Astrocyte of the spinal cord (primary cell): ENCODE data around the gene PCBP2.

Experiments
- DNase-seq: peaks from one replicate; pipeline ENCODE4 v3.0.0; 2011; ENCODE audit warnings: low read depth, low spot score
- H3K4me3 ChIP-seq: 2 replicates; pipeline ENCODE4 v1.5.1; 2011; ENCODE audit warnings: low read depth, mild to moderate bottlenecking, low read length, moderate library complexity
- in situ Hi-C: cut with HindIII; loops from 2 replicates; pipeline ENCODE4 v1.10.0; 2017; ENCODE audit warnings: low sequenced_read_pairs
- TF ChIP-seq, protein P1 (sequence below): IDR thresholded peaks from 2 replicates; pipeline ENCODE4 v1.5.1; 2012; ENCODE audit warnings: low read depth, mild to moderate bottlenecking, low read length, inconsistent platforms

The PCBP2 gene

DNA sequence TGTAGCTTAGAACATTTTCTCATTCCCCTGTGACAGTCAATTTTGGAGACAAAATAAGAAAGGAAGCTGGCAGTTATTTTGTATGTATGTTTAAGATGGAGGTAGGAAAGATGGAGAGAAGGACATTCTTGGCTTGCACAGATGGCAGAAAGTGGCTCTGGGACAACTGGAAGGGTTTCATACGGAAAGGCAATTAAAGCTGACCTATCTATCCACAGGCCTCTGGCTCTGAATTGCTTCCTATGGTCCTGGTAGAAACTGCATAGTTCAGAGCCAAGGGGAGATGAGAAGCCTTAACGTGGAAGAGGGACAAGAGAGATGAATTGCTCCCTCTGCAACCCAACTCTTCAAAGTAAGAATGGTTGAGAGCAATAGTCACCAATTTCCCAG, 63.4 kb downstream of the PCBP2 start:
- no peak for DNase-seq

DNA sequence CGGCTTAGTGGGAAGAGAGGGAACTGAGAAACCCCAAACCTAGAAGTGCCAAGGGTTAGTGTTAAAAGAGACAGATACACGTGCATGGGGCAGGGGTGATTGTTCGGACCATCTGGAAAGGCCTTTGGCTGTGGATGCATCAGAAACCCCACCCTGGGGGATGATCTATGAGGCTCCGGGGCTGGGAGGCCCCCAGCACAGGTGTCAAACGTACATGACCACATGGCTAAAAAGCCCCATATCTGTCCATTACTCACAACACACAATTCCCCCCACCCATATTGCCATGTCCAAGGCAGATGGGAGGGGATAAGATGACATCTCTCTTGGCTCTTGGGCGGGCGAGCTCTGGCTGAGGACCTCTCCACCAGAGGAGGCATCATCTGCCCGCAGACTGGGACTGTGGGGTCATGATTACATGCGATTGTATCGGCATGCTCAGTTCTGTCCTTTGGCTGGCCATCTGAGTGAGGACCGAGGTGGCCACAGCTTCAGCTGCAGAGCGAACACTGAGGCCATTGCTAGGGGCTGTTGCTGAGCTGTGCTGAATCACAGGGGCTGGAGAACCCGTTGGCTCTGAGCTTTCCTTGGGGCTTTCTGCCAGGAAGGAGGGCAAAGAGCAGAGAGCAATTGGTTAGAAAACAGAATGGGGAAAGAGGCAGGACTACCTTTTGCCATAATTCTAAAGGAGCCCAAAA, 65.0 kb downstream of the PCBP2 start:
- TF ChIP-seq, protein P1, sequence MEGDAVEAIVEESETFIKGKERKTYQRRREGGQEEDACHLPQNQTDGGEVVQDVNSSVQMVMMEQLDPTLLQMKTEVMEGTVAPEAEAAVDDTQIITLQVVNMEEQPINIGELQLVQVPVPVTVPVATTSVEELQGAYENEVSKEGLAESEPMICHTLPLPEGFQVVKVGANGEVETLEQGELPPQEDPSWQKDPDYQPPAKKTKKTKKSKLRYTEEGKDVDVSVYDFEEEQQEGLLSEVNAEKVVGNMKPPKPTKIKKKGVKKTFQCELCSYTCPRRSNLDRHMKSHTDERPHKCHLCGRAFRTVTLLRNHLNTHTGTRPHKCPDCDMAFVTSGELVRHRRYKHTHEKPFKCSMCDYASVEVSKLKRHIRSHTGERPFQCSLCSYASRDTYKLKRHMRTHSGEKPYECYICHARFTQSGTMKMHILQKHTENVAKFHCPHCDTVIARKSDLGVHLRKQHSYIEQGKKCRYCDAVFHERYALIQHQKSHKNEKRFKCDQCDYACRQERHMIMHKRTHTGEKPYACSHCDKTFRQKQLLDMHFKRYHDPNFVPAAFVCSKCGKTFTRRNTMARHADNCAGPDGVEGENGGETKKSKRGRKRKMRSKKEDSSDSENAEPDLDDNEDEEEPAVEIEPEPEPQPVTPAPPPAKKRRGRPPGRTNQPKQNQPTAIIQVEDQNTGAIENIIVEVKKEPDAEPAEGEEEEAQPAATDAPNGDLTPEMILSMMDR, result no peak
- DNase-seq, result no peak
- in situ Hi-C loops, result no loop called here
- no peak overlapping the region for H3K4me3 ChIP-seq

More for the DNA sequence above, 63.4 kb downstream of the PCBP2 start:
- in situ Hi-C loops, result no loop called here
- no peak overlapping the region for H3K4me3 ChIP-seq
- TF ChIP-seq, protein P1, result no peak

DNA sequence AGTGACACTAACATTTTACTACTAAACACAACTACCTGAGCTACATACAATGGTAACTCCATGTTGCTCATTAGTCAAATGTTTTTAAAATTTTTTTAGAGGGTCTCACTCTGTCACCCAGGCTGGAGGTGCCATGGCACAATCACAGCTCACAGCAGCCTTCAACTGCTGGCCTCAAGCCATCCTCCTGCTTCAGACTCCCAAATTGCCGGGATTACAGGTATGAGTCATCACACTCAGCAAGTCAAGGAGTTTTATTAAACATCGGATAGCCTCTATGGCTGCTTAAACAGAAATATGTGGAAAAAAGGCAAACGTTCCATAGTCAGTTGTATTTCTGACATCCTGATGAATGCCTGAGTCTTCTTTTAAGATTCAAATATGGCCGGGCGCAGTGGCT, 66.5 kb downstream of the PCBP2 start:
- TF ChIP-seq, protein P1, result no peak
- H3K4me3 ChIP-seq, result no peak overlapping the region
- DNase-seq, result peak; percentile 25
- in situ Hi-C loops, result no loop called here

DNA sequence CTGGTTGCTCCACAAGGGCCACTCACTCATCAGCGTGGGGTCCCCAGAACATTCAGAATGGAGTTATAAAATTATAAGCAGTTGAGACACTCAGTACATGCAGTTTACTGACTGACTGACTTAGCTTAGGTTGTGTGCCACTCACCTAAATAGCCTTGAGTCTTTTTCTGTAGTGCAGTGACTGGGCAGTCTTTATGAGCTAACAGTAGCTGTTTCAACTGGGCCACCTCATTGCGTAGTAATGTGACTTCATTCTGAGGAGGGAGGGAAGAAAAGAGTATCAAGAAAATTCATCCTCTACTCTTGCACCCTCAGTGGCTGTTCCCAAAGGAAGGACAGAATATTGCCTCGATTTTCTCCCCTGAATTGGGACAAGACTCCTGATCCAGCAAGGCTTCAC, 71.2 kb downstream of the PCBP2 start:
- in situ Hi-C loops, result no loop called here
- TF ChIP-seq, protein P1, result no peak
- DNase-seq, result no peak
- no peak overlapping the region for H3K4me3 ChIP-seq

DNA sequence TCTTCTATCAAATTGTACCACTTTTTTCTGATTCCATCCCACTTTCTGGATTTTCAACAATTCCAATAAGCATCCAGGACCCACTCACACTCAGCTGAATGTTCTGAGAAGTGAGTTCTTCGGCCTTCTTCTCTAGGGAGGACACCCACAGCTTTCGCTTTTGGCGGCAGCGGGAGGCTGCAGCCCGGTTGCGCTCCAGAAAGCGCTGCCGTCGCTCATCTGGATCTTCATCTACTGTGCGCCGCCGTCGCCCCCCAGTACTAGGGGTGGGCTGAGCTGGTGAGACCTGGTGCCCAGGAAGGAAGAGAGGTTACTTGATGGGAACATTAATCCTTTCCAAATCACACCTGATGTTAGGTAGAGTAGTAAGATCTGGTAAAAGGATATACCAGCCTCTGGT, 72.6 kb downstream of the PCBP2 start:
- DNase-seq, result no peak
- no peak overlapping the region for H3K4me3 ChIP-seq
- in situ Hi-C loops, result no loop called here

DNA sequence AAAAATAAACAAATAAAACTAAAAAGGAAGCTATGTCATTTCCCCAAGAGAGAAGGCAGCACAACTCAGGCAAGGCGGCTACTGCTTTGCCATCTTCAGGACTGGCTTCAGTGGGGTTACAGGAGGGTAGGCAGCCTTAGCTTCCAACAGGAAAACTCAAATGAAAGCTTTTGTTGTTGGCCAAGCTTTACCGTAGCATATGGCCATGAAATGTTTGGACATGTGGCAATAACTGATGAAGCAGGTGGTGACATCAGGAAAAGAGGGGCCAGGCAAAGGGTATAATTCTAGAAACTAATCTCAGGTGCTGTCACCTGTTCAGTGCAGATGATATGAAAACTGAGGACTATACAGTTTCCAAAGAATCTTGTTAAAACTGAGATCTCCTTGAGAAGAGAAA, 78.2 kb downstream of the PCBP2 start:
- TF ChIP-seq, protein P1, result no peak
- no peak overlapping the region for H3K4me3 ChIP-seq
- DNase-seq, result no peak
- in situ Hi-C loops, result no loop called here

More for the DNA sequence above, 72.6 kb downstream of the PCBP2 start:
- TF ChIP-seq, protein P1, result no peak
